K562 (cell line): Measurements from ENCODE around the gene SLC16A2. TPM values are rescaled to one million over a fixed set of nuclear protein-coding genes. Genes with fewer than 3 reads are reported as not detected.

ENCODE experiments used
- ATAC-seq: fragments of 200-7000 bp; cut with Tn5 transposase; 3 replicates; pipeline ENCODE4 v1.9.1; 2020; ENCODE audit warnings: moderate library complexity
- BruUV-seq: library from RNA; stranded (reverse); fragments of 400-500 nt; replicated peaks from 2 replicates; lab custom pipeline; 2021; lab: Mats Ljungman, UMichigan
- CTCF ChIA-PET: fragments of 300-600 bp; formaldehyde crosslinking; extraction: SDS; loops from one replicate; lab custom pipeline; 2021; ENCODE audit warnings: low intra/inter-chr PET ratio; lab: Yijun Ruan, JAX
- POLR2A ChIA-PET: fragments of 300-600, 350-650 bp; sonication (Branson Sonifier 250); formaldehyde crosslinking; extraction: SDS; loops from one replicate; lab custom pipeline; 2021; ENCODE audit warnings: antibody characterized with exemption, inconsistent platforms; lab: Yijun Ruan, JAX
- DNase-seq, 4 experiments: peaks; one replicate each; pipeline versions ENCODE4 v3.0.0 to v3.0.0-alpha.2; 2011 to 2018; ENCODE audit warnings: low spot score in 3 of 4, mixed read lengths in 3 of 4; ENCODE audit errors: extremely low read depth in 1 of 4
- FAIRE-seq: peaks from 2 replicates; lab custom pipeline; 2011; peaks lifted over from hg19 to GRCh38; lab: Jason Lieb, UNC
- H2AFZ ChIP-seq: 2 replicates; pipeline ENCODE4 v1.6.0; 2011; ENCODE audit warnings: low read depth, low read length, control low read depth, inconsistent platforms
- H3K27ac ChIP-seq: fragments of 200-600 bp; 3 replicates; pipeline ENCODE4 v1.8.0; 2011; ENCODE audit warnings: low read depth, mild to moderate bottlenecking, control low read depth, inconsistent platforms, low read length, moderate library complexity, mixed read lengths; ENCODE audit errors: extremely low read depth
- H3K27me3 ChIP-seq, 2 experiments: fragments of 300-600 bp in 1 of 2; 2 replicates in 1 of 2; 3 replicates in 1 of 2; pipeline versions ENCODE4 v1.6.0 to v1.8.0; 2011; ENCODE audit warnings: inconsistent platforms in 2 of 2, low read length in 2 of 2, mild to moderate bottlenecking in 1 of 2, mixed read lengths in 1 of 2, moderate library complexity in 1 of 2; ENCODE audit not compliant: control insufficient read depth in 2 of 2, insufficient read depth in 2 of 2
- H3K36me3 ChIP-seq: fragments of 300-600 bp; 3 replicates; pipeline ENCODE4 v1.8.0; 2011; ENCODE audit warnings: mild to moderate bottlenecking, low read length, inconsistent platforms; ENCODE audit not compliant: control insufficient read depth, insufficient read depth
- H3K4me1 ChIP-seq, 2 experiments: fragments of 200-600 bp in 1 of 2; replicated peaks in 1 of 2; 2 replicates in 1 of 2; 3 replicates in 1 of 2; pipeline versions ENCODE4 v1.5.1 to v1.8.0; 2011; ENCODE audit warnings: inconsistent platforms in 2 of 2, low read length in 2 of 2, mild to moderate bottlenecking in 1 of 2, mixed read lengths in 1 of 2, moderate library complexity in 1 of 2; ENCODE audit not compliant: control insufficient read depth in 2 of 2, insufficient read depth in 2 of 2
- H3K4me2 ChIP-seq: 2 replicates; pipeline ENCODE4 v1.6.1; 2011; ENCODE audit warnings: low read length, control low read depth, inconsistent platforms, mixed read lengths; ENCODE audit not compliant: insufficient read depth
- H3K4me3 ChIP-seq: fragments of 200-600 bp; sonication (generic), shearing (Covaris generic); 2 replicates; pipeline ENCODE4 v1.5.1; 2016; ENCODE audit warnings: control low read depth, inconsistent platforms
- H3K79me2 ChIP-seq: fragments of 200-600 bp; 3 replicates; pipeline ENCODE4 v1.8.0; 2011; ENCODE audit warnings: low read length, inconsistent platforms; ENCODE audit not compliant: control insufficient read depth, insufficient read depth
- H3K9ac ChIP-seq, 2 experiments: 2 replicates each; pipeline versions ENCODE4 v1.6.0 to v1.6.1; 2011; ENCODE audit warnings: low read depth in 2 of 2, low read length in 2 of 2, control low read depth in 1 of 2, inconsistent platforms in 1 of 2, mild to moderate bottlenecking in 1 of 2, mixed read lengths in 1 of 2; ENCODE audit not compliant: insufficient read depth in 1 of 2
- H3K9me1 ChIP-seq: one replicate; pipeline ENCODE4 v1.6.0; 2011; ENCODE audit warnings: inconsistent platforms, mild to moderate bottlenecking, low read length, moderate library complexity; ENCODE audit not compliant: control insufficient read depth, insufficient read depth
- H3K9me3 ChIP-seq: replicated peaks from 2 replicates; pipeline ENCODE4 v1.5.1; 2011; ENCODE audit warnings: low read depth, low read length, inconsistent platforms; ENCODE audit not compliant: control insufficient read depth, insufficient read depth
- H4K20me1 ChIP-seq: replicated peaks from 2 replicates; pipeline ENCODE4 v1.6.1; 2011; ENCODE audit warnings: low read length, inconsistent platforms, mixed read lengths; ENCODE audit not compliant: control insufficient read depth, insufficient read depth
- FOS ChIP-seq: IDR thresholded peaks from 3 replicates; pipeline ENCODE4 v1.6.1; 2011; ENCODE audit not compliant: insufficient read length; ENCODE audit errors: extremely low read depth
- GABPB1 ChIP-seq: sonication (generic); formaldehyde crosslinking; IDR thresholded peaks from 2 replicates; pipeline ENCODE4 v1.8.0; 2022; ENCODE audit warnings: mild to moderate bottlenecking, missing genetic modification reagents
- HDAC6 ChIP-seq: IDR thresholded peaks from 2 replicates; pipeline ENCODE4 v1.6.1; 2012; ENCODE audit warnings: low read depth, mild to moderate bottlenecking, control low read depth, inconsistent platforms, low read length, moderate library complexity
- RBBP5 ChIP-seq: fragments of 200-600 bp; sonication (generic); IDR thresholded peaks from 2 replicates; pipeline ENCODE4 v1.6.1; 2012; ENCODE audit warnings: borderline replicate concordance, mild to moderate bottlenecking, low read length, control low read depth, inconsistent platforms; ENCODE audit not compliant: insufficient read depth, poor library complexity, severe bottlenecking
- SNRNP70 ChIP-seq: fragments of 200-400 bp; formaldehyde crosslinking; optimal IDR thresholded peaks from 2 replicates; pipeline ENCODE3; 2017; ENCODE audit warnings: low read depth, low read length
- SRSF1 ChIP-seq: fragments of 200-400 bp; formaldehyde crosslinking; IDR thresholded peaks from 2 replicates; pipeline ENCODE4 v1.6.1; 2017; ENCODE audit warnings: mild to moderate bottlenecking, low read depth, low read length, moderate library complexity
- TAF9B ChIP-seq: fragments of 450-650 bp; IDR thresholded peaks from 2 replicates; pipeline ENCODE4 v1.6.1; 2018; ENCODE audit warnings: mild to moderate bottlenecking; ENCODE audit not compliant: partially characterized antibody
- YY1 ChIP-seq, 3 experiments: IDR thresholded peaks; 2 replicates each; pipeline ENCODE4 v1.6.1; 2011; ENCODE audit warnings: low read length in 2 of 3, mild to moderate bottlenecking in 2 of 3, moderate library complexity in 2 of 3, borderline replicate concordance in 1 of 3, control low read depth in 1 of 3, low read depth in 1 of 3; ENCODE audit not compliant: insufficient read depth in 3 of 3, insufficient replicate concordance in 2 of 3, control insufficient read depth in 1 of 3, insufficient read length in 1 of 3; ENCODE audit errors: extremely low read depth in 1 of 3
- ZC3H4 ChIP-seq: sonication (generic); formaldehyde crosslinking; IDR thresholded peaks from 2 replicates; pipeline ENCODE4 v1.9.0; 2021; ENCODE audit warnings: missing genetic modification reagents, borderline replicate concordance
- ZNF134 ChIP-seq: fragments of 250-450 bp; sonication (Bioruptor Pico); conservative IDR thresholded peaks from 2 replicates; pipeline ENCODE4 v1.4.0; 2020
- ZNF143 ChIP-seq: sonication (generic); formaldehyde crosslinking; IDR thresholded peaks from 2 replicates; pipeline ENCODE4 v1.9.0; 2022; ENCODE audit warnings: mild to moderate bottlenecking, missing genetic modification reagents
- ZNF197 ChIP-seq: fragments of 200-800 bp; sonication (Bioruptor generic); IDR thresholded peaks from 2 replicates; pipeline ENCODE4 v1.6.1; 2016; ENCODE audit warnings: low read depth, missing genetic modification characterization, missing compliant biosample characterization
- ZNF212 ChIP-seq: fragments of 450-650 bp; formaldehyde crosslinking; IDR thresholded peaks from 2 replicates; pipeline ENCODE4 v1.4.0; 2020; ENCODE audit warnings: mild to moderate bottlenecking
- ZNF263 ChIP-seq: sonication (generic); formaldehyde crosslinking; IDR thresholded peaks from 2 replicates; pipeline ENCODE4 v1.8.0; 2022; ENCODE audit warnings: mild to moderate bottlenecking, missing genetic modification reagents, borderline replicate concordance
- WGBS: fragments of 100-300 bp; shearing (Covaris generic); methylation state at CpG from one replicate; pipeline ENCODE4 v1.1.6; 2016; ENCODE audit warnings: low coverage, mixed read lengths; ENCODE audit not compliant: insufficient coverage; ENCODE audit errors: missing lambda C conversion rate; 5-methylcytosine and 5-hydroxymethylcytosine counted together
- in situ Hi-C: fragments of 300-500 bp; cut with MboI; formaldehyde crosslinking; loops from 4 replicates; pipeline ENCODE4 v1.15.0; 2018; ENCODE audit warnings: inconsistent platforms, mixed read lengths
- intact Hi-C: fragments of 100-400 bp; cut with micrococcal nuclease; formaldehyde crosslinking; loops from 2 replicates; pipeline ENCODE4 v1.14.2; 2022
- polyA plus RNA-seq, 8 experiments: library from polyadenylated mRNA; depleted of rRNA in 4 of 8; stranded (reverse) in 5 of 8; unstranded in 3 of 8; fragments of >200 nt; fragmentation: Nextera tagmentation in 2 of 8; fragmentation: Illumina TruSeq in 1 of 8; extraction: Ambion mirVana in 2 of 8; extraction: Trizol in 1 of 8; gene quantifications; 2 replicates each; pipeline versions ENCODE4 v1.2.1 to v1.2.3, GENCODE V29; 2011 to 2014; ENCODE audit warnings: inconsistent platforms in 1 of 8, missing spikeins in 1 of 8
- total RNA-seq, 7 experiments: library from RNA; depleted of rRNA in 6 of 7; stranded (reverse); fragments of >200 nt in 6 of 7; fragmentation: Illumina TruSeq in 2 of 7; extraction: Trizol in 2 of 7; gene quantifications; 2 replicates each; pipeline versions ENCODE4 v1.2.1 to v1.2.3, GENCODE V29; 2011 to 2021; ENCODE audit warnings: low replicate concordance in 1 of 7
- TF ChIP-seq, protein P1 (sequence below): fragments of 450-650 bp; IDR thresholded peaks from 2 replicates; pipeline ENCODE4 v1.7.0; 2016; ENCODE audit warnings: borderline replicate concordance
- TF ChIP-seq, protein P2 (sequence below), 3 experiments: fragments of 200-800 bp in 1 of 3; fragments of 250-450 bp in 1 of 3; fragments of 450-650 bp in 1 of 3; sonication (Bioruptor Pico) in 1 of 3; sonication (Bioruptor generic) in 1 of 3; formaldehyde crosslinking in 1 of 3; IDR thresholded peaks; 2 replicates each; pipeline versions ENCODE4 v1.6.1 to v1.8.0; 2016 to 2022; ENCODE audit warnings: mild to moderate bottlenecking in 2 of 3, missing genetic modification characterization in 2 of 3, missing compliant biosample characterization in 1 of 3, moderate library complexity in 1 of 3

SLC16A2 gene
- total and polyA plus RNA-seq, 9 of the 15 experiments (the other 6 are each of a cell fraction or from before 2014, with no cell fraction given): 0.07 TPM; not detected in 8

DNA sequence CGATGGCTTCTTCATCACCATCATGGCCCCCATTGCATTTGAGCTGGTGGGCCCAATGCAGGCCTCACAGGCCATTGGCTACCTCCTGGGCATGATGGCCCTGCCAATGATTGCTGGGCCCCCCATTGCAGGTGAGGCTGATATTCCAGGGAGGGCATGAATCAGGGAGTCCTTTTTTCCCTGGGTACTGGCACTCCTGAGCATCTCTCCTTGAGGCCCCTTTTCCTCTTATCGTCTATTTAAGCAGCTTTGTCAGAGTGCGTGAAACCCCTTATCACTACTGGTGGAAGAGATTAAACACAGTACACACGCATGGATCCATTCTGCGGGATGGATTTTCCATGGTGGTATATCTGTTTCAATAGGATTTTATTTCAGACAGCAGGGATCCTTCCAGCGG lies 108.0 kb downstream of the SLC16A2 start (continued):
- TF ChIP-seq, protein P1, sequence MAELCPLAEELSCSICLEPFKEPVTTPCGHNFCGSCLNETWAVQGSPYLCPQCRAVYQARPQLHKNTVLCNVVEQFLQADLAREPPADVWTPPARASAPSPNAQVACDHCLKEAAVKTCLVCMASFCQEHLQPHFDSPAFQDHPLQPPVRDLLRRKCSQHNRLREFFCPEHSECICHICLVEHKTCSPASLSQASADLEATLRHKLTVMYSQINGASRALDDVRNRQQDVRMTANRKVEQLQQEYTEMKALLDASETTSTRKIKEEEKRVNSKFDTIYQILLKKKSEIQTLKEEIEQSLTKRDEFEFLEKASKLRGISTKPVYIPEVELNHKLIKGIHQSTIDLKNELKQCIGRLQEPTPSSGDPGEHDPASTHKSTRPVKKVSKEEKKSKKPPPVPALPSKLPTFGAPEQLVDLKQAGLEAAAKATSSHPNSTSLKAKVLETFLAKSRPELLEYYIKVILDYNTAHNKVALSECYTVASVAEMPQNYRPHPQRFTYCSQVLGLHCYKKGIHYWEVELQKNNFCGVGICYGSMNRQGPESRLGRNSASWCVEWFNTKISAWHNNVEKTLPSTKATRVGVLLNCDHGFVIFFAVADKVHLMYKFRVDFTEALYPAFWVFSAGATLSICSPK: no peak
- TF ChIP-seq YY1 (IDR thresholded peaks at IDR 0.05; ENCODE audit: borderline replicate concordance in 1 of 3, control insufficient read depth in 1 of 3, extremely low read depth in 1 of 3, insufficient read depth in 3 of 3, insufficient read length in 1 of 3, insufficient replicate concordance in 2 of 3, low read depth in 1 of 3, low read length in 2 of 3): no peak
- TF ChIP-seq ZNF134: no peak
- TF ChIP-seq ZNF212 (CRISPR knock-in tag): no peak
- no peak for TF ChIP-seq SNRNP70

DNA sequence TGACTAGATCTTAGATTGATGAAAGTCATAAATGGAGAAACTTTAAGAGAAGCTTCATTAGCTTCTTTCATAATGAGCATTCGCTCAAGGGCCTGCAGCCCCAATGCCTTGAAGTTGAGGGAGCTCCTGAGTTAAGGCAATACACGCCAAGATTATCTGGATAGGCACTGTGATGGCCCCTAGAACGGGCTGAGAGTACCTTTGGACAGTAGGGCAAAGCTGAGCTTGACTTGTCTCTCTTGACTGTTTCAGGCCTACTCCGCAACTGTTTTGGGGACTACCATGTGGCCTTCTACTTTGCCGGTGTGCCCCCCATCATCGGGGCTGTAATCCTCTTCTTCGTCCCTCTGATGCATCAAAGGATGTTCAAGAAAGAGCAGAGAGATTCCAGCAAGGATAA lies 109.8 kb downstream of the SLC16A2 start:
- Histone ChIP-seq H3K79me2 (no peaks in the 10 kb centered on the region), H3K4me3 (no peak overlapping the region), H3K9ac (no peak overlapping the region), H3K27ac (no peak overlapping the region), H2AFZ (no peak overlapping the region), H3K9me3 (no peaks in the 10 kb centered on the region), H3K4me2 (no peak overlapping the region), H3K4me1 (peaks cover 0 to 5% of the 10 kb centered on the region in 2 experiments; a peak in 3 of 5 replicates), H3K27me3 (peaks cover 0 to 6% of the 10 kb centered on the region in 2 experiments; a peak in 1 of 5 replicates), H3K9me1 (no peaks in the 10 kb centered on the region), H4K20me1 (no peaks in the 10 kb centered on the region; the same call in 1 of the 2 replicates), H3K36me3 (no peaks in the 10 kb centered on the region)
- ATAC-seq (no peak), FAIRE-seq (no peak), DNase-seq (no peak)
- intact Hi-C loops (no loop called here), in situ Hi-C loops (no loop called here)
- WGBS: 3% methylated on average over 6 of the region's 7 CpGs
- BruUV-seq: no TSS peak
- ChIA-PET POLR2A (no interaction called here), CTCF (no interaction called here)
- TF ChIP-seq ZC3H4 (no peak), HDAC6 (no peak), RBBP5 (no peak), ZNF263 (CRISPR knock-in tag) (no peak), FOS (no peak), SRSF1 (no peak), TAF9B (no peak), ZNF197 (CRISPR knock-in tag) (no peak), GABPB1 (CRISPR knock-in tag) (no peak), ZNF143 (CRISPR knock-in tag) (no peak)
- TF ChIP-seq, protein P2, sequence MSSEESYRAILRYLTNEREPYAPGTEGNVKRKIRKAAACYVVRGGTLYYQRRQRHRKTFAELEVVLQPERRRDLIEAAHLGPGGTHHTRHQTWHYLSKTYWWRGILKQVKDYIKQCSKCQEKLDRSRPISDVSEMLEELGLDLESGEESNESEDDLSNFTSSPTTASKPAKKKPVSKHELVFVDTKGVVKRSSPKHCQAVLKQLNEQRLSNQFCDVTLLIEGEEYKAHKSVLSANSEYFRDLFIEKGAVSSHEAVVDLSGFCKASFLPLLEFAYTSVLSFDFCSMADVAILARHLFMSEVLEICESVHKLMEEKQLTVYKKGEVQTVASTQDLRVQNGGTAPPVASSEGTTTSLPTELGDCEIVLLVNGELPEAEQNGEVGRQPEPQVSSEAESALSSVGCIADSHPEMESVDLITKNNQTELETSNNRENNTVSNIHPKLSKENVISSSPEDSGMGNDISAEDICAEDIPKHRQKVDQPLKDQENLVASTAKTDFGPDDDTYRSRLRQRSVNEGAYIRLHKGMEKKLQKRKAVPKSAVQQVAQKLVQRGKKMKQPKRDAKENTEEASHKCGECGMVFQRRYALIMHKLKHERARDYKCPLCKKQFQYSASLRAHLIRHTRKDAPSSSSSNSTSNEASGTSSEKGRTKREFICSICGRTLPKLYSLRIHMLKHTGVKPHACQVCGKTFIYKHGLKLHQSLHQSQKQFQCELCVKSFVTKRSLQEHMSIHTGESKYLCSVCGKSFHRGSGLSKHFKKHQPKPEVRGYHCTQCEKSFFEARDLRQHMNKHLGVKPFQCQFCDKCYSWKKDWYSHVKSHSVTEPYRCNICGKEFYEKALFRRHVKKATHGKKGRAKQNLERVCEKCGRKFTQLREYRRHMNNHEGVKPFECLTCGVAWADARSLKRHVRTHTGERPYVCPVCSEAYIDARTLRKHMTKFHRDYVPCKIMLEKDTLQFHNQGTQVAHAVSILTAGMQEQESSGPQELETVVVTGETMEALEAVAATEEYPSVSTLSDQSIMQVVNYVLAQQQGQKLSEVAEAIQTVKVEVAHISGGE (CRISPR knock-in tag; IDR thresholded peaks at IDR 0.05): no peak
